ENCODE results near the gene TXNRD2. TPM values are rescaled to one million over a fixed set of nuclear protein-coding genes. Genes with fewer than 3 reads are reported as not detected.

The TXNRD2 gene
- total and polyA plus RNA-seq, 2 of the 4 experiments (the other 2 are of a cell fraction) = 15.6 to 25.7 TPM

GRCh38 chr22:19864538-19865106, 77.0 kb downstream of the TXNRD2 start:
- CTCF ChIA-PET = interaction anchor here (0.9 kb wide), 1 partner anchor 134 kb away, joined by 3 read pairs; no protein-coding TSS in a partner anchor
- no peak overlapping the region; a peak in 1 of 4 replicates for H4K8ac ChIP-seq (ENCODE audit: low read depth in 2 of 2, low read length in 2 of 2)
- intact Hi-C loops (cut with micrococcal nuclease) = no loop called here

More at GRCh38 chr22:19864538-19865106, 77.0 kb downstream of the TXNRD2 start:
- Histone ChIP-seq H3K4ac (ENCODE audit: low read depth, low read length) (no peak overlapping the region), H3K27ac (ENCODE audit: insufficient read depth, low read length) (no peak overlapping the region), H3K4me3 (ENCODE audit: insufficient read depth, low read depth, low read length) (no peak overlapping the region), H2BK5ac (ENCODE audit: low read depth, low read length, poor library complexity, severe bottlenecking) (no peak overlapping the region), H3K9ac (ENCODE audit: low read depth, low read length) (no peak overlapping the region), H3K23ac (ENCODE audit: low read depth, low read length) (no peak overlapping the region), H3K4me2 (ENCODE audit: low read depth, low read length) (no peak overlapping the region; the same call in 1 of the 2 replicates), H2AK5ac (ENCODE audit: low read depth, low read length) (no peak overlapping the region), H2BK120ac (ENCODE audit: low read depth, low read length) (no peak overlapping the region), H4K91ac (ENCODE audit: insufficient read depth, low read depth, low read length) (no peak overlapping the region), H4K20me1 (ENCODE audit: insufficient read depth, low read length) (no peaks in the 10 kb centered on the region), H3K56ac (ENCODE audit: extremely low read depth, insufficient read depth, low read length) (no peak overlapping the region), H3K4me1 (ENCODE audit: control insufficient read depth, insufficient read depth, low read length) (no peaks in the 10 kb centered on the region), H2AK9ac (replicated peaks; ENCODE audit: low read depth, low read length, poor library complexity) (no peak overlapping the region), H3K14ac (replicated peaks; ENCODE audit: low read depth, low read length) (no peak overlapping the region), H3K9me1 (ENCODE audit: insufficient read depth, low read length) (no peaks in the 10 kb centered on the region), H2AFZ (replicated peaks; ENCODE audit: low read length, poor library complexity) (no peak overlapping the region), H3K18ac (ENCODE audit: low read depth, low read length) (no peak overlapping the region), H2BK15ac (ENCODE audit: low read depth, low read length) (no peak overlapping the region), H3K9me3 (ENCODE audit: control insufficient read depth, insufficient read depth, low read length) (no peaks in the 10 kb centered on the region), H3K36me3 (ENCODE audit: control insufficient read depth, insufficient read depth, low read length) (no peaks in the 10 kb centered on the region), H3K79me1 (ENCODE audit: low read depth in 1 of 2, low read length in 2 of 2) (no peaks in the 10 kb centered on the region), H4K5ac (ENCODE audit: low read depth, low read length) (no peak overlapping the region), H3K27me3 (ENCODE audit: control insufficient read depth, insufficient read depth, low read length) (no peaks in the 10 kb centered on the region), H2BK20ac (ENCODE audit: low read depth, low read length) (no peak overlapping the region)
- BruUV-seq (replicated peaks) = no TSS peak
- in situ Hi-C loops (cut with MboI; ENCODE audit: low sequenced_read_pairs) (no loop called here), dilution Hi-C loops (cut with HindIII; ENCODE audit: low sequenced_read_pairs, unreplicated experiment) (no loop called here)
- TF ChIP-seq MAFK (IDR thresholded peaks at IDR 0.05; ENCODE audit: low read depth, low read length) = no peak
- TF ChIP-seq MXI1 (IDR thresholded peaks at IDR 0.05; ENCODE audit: borderline replicate concordance, low read depth, low read length) = no peak
- TF ChIP-seq USF2 (IDR thresholded peaks at IDR 0.05; ENCODE audit: low read depth, low read length) = no peak
- TF ChIP-seq CHD1 (IDR thresholded peaks at IDR 0.05; ENCODE audit: low read depth, low read length) = no peak
- TF ChIP-seq CTCF (conservative IDR thresholded peaks at IDR 0.05; ENCODE audit: low read depth, low read length) = no peak
- no peak for TF ChIP-seq NFE2L2 (IDR thresholded peaks at IDR 0.05; ENCODE audit: low read depth, low read length)
- TF ChIP-seq RFX5 (IDR thresholded peaks at IDR 0.05; ENCODE audit: low read depth, low read length) = no peak
- no peak for TF ChIP-seq SMC3 (IDR thresholded peaks at IDR 0.05; ENCODE audit: low read depth, low read length)
- TF ChIP-seq BHLHE40 (IDR thresholded peaks at IDR 0.05; ENCODE audit: low read depth, low read length) = no peak
- no peak for TF ChIP-seq ELK1 (IDR thresholded peaks at IDR 0.05; ENCODE audit: borderline replicate concordance, low read depth, low read length)
- TF ChIP-seq FOS (IDR thresholded peaks at IDR 0.05; ENCODE audit: low read depth, low read length) = no peak
- ATAC-seq (ENCODE audit: low read depth) = peak; percentile 62; the same call in 1 of the 2 replicates
- DNase-seq = peak; percentile 28
- WGBS, 2 experiments (ENCODE audit: extremely low coverage in 2 of 2, insufficient read length in 1 of 2) = no CpG with 5 or more reads among the region's 5 CpGs
- POLR2A ChIA-PET (ENCODE audit: unreplicated experiment) = no interaction called here

Data from IMR-90 (cell line).